Hair follicular keratinocyte (primary cell): ENCODE results near the gene SACS. TPM values are rescaled to one million over a fixed set of nuclear protein-coding genes. Genes with fewer than 3 reads are reported as not detected.

ENCODE experiments used
- total RNA-seq: library from RNA; depleted of rRNA; stranded (reverse); fragments of >200 nt; gene quantifications from 2 replicates; pipeline ENCODE4 v1.2.3, GENCODE V29; 2015

Gene SACS
- total RNA-seq = 20.8 and 23.2 TPM in 2 replicates

DNA sequence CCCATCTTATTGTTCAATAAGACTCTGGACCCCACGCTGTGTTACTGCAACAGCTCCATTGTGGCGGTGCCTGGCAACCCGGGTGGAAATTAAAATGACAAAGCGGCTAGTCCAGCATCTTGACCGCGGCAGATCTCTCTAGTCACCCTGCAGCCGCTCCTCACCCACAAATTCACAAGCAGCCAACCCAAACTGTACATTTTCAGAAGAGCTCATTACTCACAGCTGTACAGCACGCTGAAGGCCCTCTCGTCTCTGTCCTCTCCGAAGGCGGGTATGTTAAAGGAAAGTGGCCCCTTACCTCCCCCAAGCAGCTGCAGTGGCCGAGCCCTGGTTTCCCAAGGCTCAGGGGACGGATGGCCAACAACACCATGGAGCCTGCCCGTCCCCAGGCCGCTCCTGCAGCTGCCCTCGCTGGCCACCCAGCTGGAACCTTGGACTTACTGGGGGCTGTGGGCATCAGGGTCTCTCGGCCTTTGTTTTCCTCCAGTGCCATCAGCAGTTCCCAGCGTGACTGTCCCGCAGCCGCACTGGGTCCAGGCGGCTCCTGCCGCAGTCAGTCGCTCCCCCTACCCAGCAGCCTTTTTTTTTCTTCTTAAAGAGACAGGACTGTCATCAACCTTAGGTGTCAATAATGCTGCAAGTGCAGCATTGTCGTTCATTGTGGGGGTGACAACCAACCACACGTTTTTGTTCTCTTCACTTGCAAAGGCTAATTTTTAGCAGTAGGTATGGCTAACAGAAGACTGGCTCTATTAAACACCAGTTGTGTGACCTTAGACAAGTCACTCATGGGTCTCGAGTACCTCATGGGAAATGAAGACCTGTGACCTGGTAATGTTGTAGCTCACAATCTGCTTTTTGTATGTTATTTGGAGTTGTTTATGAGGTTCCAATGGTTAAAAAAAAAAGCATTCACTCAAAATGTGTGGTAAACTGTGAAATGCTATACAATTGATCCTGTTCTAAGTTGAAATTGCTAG lies at the start of gene SACS:
Gene SACS, minus strand, starts transcription at position 532 of the 983 bp plus-strand sequence. CDS start 22,463 bp downstream, outside the sequence.

Other genes starting within 250 kb of the SACS start
- 0.39 and 0.80 TPM in 2 replicates for gene TNFRSF19, start 136.7 kb upstream of the SACS start, total RNA-seq